ENCODE data around the gene TANC1.

Gene TANC1

DNA sequence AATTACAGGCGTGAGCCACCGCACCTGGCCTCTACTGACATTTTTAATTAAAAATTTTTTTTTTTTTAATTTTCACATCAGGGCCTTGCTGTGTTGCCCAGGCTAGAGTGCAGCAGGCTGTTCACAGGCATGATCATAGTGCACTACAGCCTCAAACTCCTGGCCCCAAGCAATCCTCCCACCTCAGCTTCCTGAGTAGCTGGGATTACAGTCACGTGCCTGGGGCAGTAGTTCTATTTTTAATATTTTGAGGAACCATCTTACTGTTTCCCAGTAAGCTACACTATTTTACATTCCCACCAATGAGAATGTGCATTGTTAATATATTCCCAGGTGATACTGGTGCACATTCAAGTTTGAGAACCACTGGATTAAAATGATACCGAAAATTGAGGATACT, 225.4 kb downstream of the TANC1 start:
- Histone ChIP-seq H3K27ac (ENCODE audit: low read depth, low read length) (no peak overlapping the region), H3K4me1 (ENCODE audit: control insufficient read depth in 1 of 2, insufficient read depth in 2 of 2, low read length in 2 of 2) (no peaks in the 10 kb centered on the region), H3K36me3 (ENCODE audit: control insufficient read depth in 1 of 2, insufficient read depth in 2 of 2, low read length in 2 of 2) (peaks cover 42 to 60% of the 10 kb centered on the region in 2 donors), H3K27me3 (ENCODE audit: control insufficient read depth in 1 of 2, insufficient read depth in 2 of 2, low read length in 2 of 2) (no peaks in the 10 kb centered on the region), H3K9ac (ENCODE audit: low read depth in 1 of 2, low read length in 2 of 2) (no peak overlapping the region), H3K9me3 (ENCODE audit: control insufficient read depth in 1 of 2, low read length in 2 of 2) (no peaks in the 10 kb centered on the region), H3K4me3 (ENCODE audit: low read depth in 1 of 2, low read length in 2 of 2) (no peak overlapping the region)

DNA sequence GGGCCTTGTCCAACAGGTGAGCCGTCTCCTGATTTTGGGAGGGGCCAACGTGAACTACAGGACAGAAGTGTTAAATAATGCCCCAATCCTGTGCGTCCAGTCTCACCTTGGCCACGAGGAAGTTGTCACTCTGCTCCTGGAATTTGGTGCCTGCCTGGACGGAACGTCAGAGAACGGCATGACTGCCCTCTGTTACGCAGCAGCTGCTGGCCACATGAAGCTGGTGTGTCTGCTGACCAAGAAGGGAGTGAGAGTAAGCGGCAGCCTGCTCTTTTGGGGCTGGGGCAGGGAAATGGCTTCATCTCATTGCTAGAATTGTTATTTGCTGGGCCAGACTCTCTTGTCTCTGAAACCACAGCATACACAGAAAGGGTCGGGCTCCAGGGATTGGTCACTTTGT, 225.8 kb downstream of the TANC1 start:
- H3K9me3 ChIP-seq (ENCODE audit: control insufficient read depth in 1 of 2, low read length in 2 of 2): no peaks in the 10 kb centered on the region
- H3K27ac ChIP-seq (ENCODE audit: low read depth, low read length): no peak overlapping the region
- no peaks in the 10 kb centered on the region for H3K4me1 ChIP-seq (ENCODE audit: control insufficient read depth in 1 of 2, insufficient read depth in 2 of 2, low read length in 2 of 2)
- H3K27me3 ChIP-seq (ENCODE audit: control insufficient read depth in 1 of 2, insufficient read depth in 2 of 2, low read length in 2 of 2): no peaks in the 10 kb centered on the region
- H3K9ac ChIP-seq (ENCODE audit: low read depth in 1 of 2, low read length in 2 of 2): no peak overlapping the region
- no peak overlapping the region for H3K4me3 ChIP-seq (ENCODE audit: low read depth in 1 of 2, low read length in 2 of 2)
- peaks cover 42 to 59% of the 10 kb centered on the region in 2 donors for H3K36me3 ChIP-seq (ENCODE audit: control insufficient read depth in 1 of 2, insufficient read depth in 2 of 2, low read length in 2 of 2)

DNA sequence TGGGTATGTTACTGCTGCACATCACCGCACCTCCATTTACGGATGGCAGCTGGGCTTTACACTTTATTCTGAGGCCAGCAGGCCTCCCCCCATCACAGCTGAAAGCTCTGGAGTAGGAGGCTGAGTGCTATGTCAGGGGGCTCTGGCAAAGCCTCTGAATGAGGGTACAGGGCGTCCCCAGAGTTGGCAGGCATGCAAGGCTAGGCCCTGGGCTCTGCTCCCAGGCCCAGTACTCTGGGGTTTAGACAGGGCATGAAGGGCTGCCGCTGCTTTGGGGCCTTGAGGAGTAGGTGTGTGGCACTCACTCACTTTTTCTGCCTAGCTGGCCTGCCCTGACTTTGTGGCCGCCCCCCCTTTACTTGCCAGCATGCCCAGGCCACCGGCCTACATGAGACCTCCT, 227.3 kb downstream of the TANC1 start:
- Histone ChIP-seq H3K36me3 (ENCODE audit: control insufficient read depth in 1 of 2, insufficient read depth in 2 of 2, low read length in 2 of 2) (peaks cover 49 to 60% of the 10 kb centered on the region in 2 donors), H3K9me3 (ENCODE audit: control insufficient read depth in 1 of 2, low read length in 2 of 2) (no peaks in the 10 kb centered on the region), H3K4me1 (ENCODE audit: control insufficient read depth in 1 of 2, insufficient read depth in 2 of 2, low read length in 2 of 2) (no peaks in the 10 kb centered on the region), H3K9ac (ENCODE audit: low read depth in 1 of 2, low read length in 2 of 2) (no peak overlapping the region), H3K27me3 (ENCODE audit: control insufficient read depth in 1 of 2, insufficient read depth in 2 of 2, low read length in 2 of 2) (no peaks in the 10 kb centered on the region), H3K27ac (ENCODE audit: low read depth, low read length) (no peak overlapping the region), H3K4me3 (ENCODE audit: low read depth in 1 of 2, low read length in 2 of 2) (no peak overlapping the region)

DNA sequence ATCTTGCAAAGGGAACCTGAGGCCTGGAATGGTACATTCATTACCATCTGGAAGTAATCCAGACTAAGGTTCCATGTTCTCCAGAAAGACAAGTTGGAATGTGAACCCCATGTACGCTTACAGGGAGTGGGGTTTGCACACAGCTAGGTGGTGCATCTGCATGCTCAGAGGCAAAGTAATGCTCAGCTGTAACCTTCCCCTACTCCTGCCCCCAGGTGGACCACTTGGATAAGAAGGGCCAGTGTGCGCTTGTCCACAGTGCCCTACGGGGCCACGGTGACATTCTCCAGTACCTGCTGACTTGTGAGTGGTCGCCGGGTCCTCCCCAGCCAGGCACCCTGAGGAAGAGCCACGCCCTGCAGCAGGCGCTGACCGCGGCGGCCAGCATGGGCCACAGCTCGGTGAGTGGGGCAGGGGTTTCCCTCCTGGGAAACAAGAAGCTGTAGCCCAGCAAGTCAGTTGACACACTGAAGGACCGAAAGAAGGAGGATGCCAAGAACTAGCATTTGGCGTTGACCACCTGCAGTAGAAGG, 228.0 kb downstream of the TANC1 start:
- Histone ChIP-seq H3K27me3 (ENCODE audit: control insufficient read depth in 1 of 2, insufficient read depth in 2 of 2, low read length in 2 of 2) (no peaks in the 10 kb centered on the region), H3K27ac (ENCODE audit: low read depth, low read length) (no peak overlapping the region), H3K4me3 (ENCODE audit: low read depth in 1 of 2, low read length in 2 of 2) (no peak overlapping the region), H3K9ac (ENCODE audit: low read depth in 1 of 2, low read length in 2 of 2) (no peak overlapping the region), H3K4me1 (ENCODE audit: control insufficient read depth in 1 of 2, insufficient read depth in 2 of 2, low read length in 2 of 2) (peaks cover 0 to 5% of the 10 kb centered on the region in 2 donors), H3K36me3 (ENCODE audit: control insufficient read depth in 1 of 2, insufficient read depth in 2 of 2, low read length in 2 of 2) (peaks cover 47 to 63% of the 10 kb centered on the region in 2 donors), H3K9me3 (ENCODE audit: control insufficient read depth in 1 of 2, low read length in 2 of 2) (no peaks in the 10 kb centered on the region)

DNA sequence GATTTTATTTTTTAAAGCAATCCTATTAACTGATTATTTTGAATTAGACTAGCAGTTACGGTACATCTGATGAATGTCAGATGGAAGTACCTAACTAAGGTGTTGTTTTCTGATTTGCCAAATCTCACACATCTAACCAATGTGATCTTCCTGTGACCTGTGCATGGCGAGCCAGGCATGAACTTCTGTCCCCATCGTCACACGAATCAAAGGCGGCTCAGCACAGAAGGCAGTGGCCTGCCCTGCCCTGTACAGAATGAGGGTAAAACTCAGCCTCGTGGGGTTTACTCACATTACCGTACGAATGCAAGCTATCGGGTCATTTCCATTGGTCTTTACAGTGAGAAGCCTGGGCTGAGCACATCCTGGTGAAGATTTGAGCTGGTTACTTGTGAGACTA, 230.8 kb downstream of the TANC1 start:
- peaks cover 39 to 62% of the 10 kb centered on the region in 2 donors for H3K36me3 ChIP-seq (ENCODE audit: control insufficient read depth in 1 of 2, insufficient read depth in 2 of 2, low read length in 2 of 2)
- no peak overlapping the region for H3K9ac ChIP-seq (ENCODE audit: low read depth in 1 of 2, low read length in 2 of 2)
- H3K9me3 ChIP-seq (ENCODE audit: control insufficient read depth in 1 of 2, low read length in 2 of 2): no peaks in the 10 kb centered on the region
- no peaks in the 10 kb centered on the region for H3K27me3 ChIP-seq (ENCODE audit: control insufficient read depth in 1 of 2, insufficient read depth in 2 of 2, low read length in 2 of 2)
- H3K4me3 ChIP-seq (ENCODE audit: low read depth in 1 of 2, low read length in 2 of 2): no peak overlapping the region
- peaks cover 0 to 5% of the 10 kb centered on the region in 2 donors for H3K4me1 ChIP-seq (ENCODE audit: control insufficient read depth in 1 of 2, insufficient read depth in 2 of 2, low read length in 2 of 2)
- H3K27ac ChIP-seq (ENCODE audit: low read depth, low read length): no peak overlapping the region

DNA sequence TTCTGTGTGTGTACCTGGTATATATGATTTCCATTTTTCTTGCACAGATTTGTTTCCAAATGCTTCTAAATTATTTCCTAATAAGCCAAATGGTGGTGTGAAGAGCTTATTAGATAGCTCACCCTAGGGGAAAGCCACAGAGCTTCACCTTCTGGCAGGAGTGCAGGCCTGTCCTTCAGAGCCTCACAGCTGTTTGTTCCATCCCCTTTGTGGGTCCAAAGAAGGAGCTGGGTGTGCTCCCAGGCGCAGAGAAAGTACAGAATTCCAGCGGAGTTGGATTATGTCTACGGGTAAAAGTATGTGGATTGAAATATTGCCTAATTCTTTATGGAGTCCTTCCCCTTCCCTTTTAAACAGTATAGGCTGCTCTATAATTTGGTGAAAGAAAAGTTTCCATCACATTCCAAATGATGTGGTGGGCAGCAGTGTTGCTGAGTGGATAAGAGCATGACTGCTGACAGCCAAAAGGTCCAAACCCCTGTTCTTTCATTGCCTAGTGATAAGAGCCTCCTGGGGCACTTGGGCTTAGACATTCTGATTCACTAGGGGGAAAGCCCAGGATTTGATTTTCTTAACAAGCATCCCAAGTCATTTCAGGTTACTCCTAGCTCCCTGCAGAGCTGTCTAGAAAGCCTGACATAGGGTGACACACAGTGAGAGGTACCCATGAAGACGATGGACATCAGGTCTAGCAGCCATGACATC, 231.5 kb downstream of the TANC1 start:
- H3K36me3 ChIP-seq (ENCODE audit: control insufficient read depth in 1 of 2, insufficient read depth in 2 of 2, low read length in 2 of 2): peaks cover 37 to 56% of the 10 kb centered on the region in 2 donors
- no peaks in the 10 kb centered on the region for H3K9me3 ChIP-seq (ENCODE audit: control insufficient read depth in 1 of 2, low read length in 2 of 2)
- H3K4me3 ChIP-seq (ENCODE audit: low read depth in 1 of 2, low read length in 2 of 2): no peak overlapping the region
- H3K27ac ChIP-seq (ENCODE audit: low read depth, low read length): no peak overlapping the region
- no peaks in the 10 kb centered on the region for H3K27me3 ChIP-seq (ENCODE audit: control insufficient read depth in 1 of 2, insufficient read depth in 2 of 2, low read length in 2 of 2)
- H3K4me1 ChIP-seq (ENCODE audit: control insufficient read depth in 1 of 2, insufficient read depth in 2 of 2, low read length in 2 of 2): peaks cover 0 to 5% of the 10 kb centered on the region in 2 donors
- no peak overlapping the region for H3K9ac ChIP-seq (ENCODE audit: low read depth in 1 of 2, low read length in 2 of 2)

DNA sequence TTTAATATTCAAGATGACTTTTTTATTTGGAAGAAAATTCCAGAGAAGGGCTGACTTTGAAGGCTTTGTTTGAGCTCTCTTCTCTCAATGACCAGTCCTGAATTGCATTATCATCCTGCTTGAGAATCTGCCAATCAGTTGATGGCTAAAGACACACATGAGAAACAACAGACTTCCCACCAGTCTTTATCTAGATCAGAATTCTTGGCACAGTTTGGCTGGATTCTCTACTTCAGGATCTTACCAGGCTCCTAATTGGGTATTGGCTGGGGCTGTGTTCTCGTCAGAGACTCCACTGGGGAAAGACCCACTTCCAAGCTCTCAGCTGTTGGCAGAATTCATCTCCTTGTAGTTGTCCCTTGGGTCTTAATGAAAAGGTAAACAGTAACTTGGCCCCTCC, 232.1 kb downstream of the TANC1 start:
- Histone ChIP-seq H3K9ac (ENCODE audit: low read depth in 1 of 2, low read length in 2 of 2) (no peak overlapping the region), H3K36me3 (ENCODE audit: control insufficient read depth in 1 of 2, insufficient read depth in 2 of 2, low read length in 2 of 2) (peaks cover 37 to 59% of the 10 kb centered on the region in 2 donors), H3K4me1 (ENCODE audit: control insufficient read depth in 1 of 2, insufficient read depth in 2 of 2, low read length in 2 of 2) (peaks cover 0 to 5% of the 10 kb centered on the region in 2 donors), H3K4me3 (ENCODE audit: low read depth in 1 of 2, low read length in 2 of 2) (no peak overlapping the region), H3K27me3 (ENCODE audit: control insufficient read depth in 1 of 2, insufficient read depth in 2 of 2, low read length in 2 of 2) (no peaks in the 10 kb centered on the region), H3K27ac (ENCODE audit: low read depth, low read length) (no peak overlapping the region), H3K9me3 (ENCODE audit: control insufficient read depth in 1 of 2, low read length in 2 of 2) (no peaks in the 10 kb centered on the region)

DNA sequence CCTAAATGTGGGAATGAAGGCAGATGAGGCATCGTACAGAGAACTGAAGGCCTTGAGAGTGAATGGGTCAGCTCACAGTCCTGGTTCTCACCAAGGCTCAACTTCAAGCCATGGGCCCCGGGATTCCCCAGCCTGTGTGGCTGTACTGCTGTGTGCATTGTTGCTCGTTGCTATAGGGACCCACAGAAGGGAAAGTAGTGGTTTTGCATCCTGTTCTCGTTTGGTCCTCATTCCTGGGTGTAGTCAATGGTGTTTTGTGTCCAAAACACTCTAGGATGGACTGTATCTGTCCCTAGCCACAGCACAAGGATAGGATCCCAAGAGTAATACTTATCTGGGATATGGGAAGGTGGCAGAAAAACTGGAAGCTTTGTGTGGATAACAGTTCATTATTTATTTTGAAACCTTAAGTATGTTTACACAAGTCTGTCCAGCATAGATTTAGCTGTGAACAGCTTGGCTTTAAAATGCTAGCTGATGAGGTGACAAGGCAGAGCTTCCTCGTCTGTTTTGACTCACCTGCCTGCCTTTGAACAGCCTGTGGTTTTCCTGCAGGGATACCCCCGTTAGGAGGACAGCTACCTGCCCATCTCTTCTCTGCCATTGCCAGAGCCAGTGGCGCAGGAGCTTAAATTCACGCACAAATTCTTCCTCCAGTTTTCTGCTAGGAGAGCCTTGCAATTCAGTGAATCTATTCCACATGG, 233.1 kb downstream of the TANC1 start:
- H3K4me3 ChIP-seq (ENCODE audit: low read depth in 1 of 2, low read length in 2 of 2): no peak overlapping the region
- H3K9ac ChIP-seq (ENCODE audit: low read depth in 1 of 2, low read length in 2 of 2): no peak overlapping the region
- no peaks in the 10 kb centered on the region for H3K27me3 ChIP-seq (ENCODE audit: control insufficient read depth in 1 of 2, insufficient read depth in 2 of 2, low read length in 2 of 2)
- no peaks in the 10 kb centered on the region for H3K9me3 ChIP-seq (ENCODE audit: control insufficient read depth in 1 of 2, low read length in 2 of 2)
- H3K36me3 ChIP-seq (ENCODE audit: control insufficient read depth in 1 of 2, insufficient read depth in 2 of 2, low read length in 2 of 2): peaks cover 36 to 58% of the 10 kb centered on the region in 2 donors
- no peak overlapping the region for H3K27ac ChIP-seq (ENCODE audit: low read depth, low read length)
- H3K4me1 ChIP-seq (ENCODE audit: control insufficient read depth in 1 of 2, insufficient read depth in 2 of 2, low read length in 2 of 2): peaks cover 0 to 5% of the 10 kb centered on the region in 2 donors

DNA sequence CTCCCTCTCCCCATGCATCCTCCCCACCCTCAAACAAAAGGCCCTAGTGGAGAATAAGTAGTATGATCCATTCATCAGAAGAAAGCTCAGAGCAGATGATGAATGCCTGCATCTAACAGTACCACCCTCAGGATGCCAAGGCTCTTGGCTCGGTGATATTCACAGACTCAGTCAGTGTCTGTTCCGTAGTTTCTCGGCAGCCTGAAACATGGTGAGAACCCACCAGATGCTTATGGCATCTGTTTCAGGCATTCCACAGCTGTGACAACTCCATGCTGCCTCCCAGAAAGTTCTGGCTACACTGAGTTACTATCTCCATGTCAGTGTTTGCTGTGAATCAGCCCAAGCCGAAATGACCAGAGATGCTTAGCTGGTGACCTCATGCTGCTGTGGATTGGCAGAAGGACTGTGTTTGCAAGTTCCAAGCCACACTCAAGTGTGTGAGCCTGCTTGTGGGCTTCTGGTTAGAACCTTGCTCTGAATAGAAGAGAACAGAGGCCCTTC, 234.2 kb downstream of the TANC1 start:
- Histone ChIP-seq H3K9me3 (ENCODE audit: control insufficient read depth in 1 of 2, low read length in 2 of 2) (no peaks in the 10 kb centered on the region), H3K27me3 (ENCODE audit: control insufficient read depth in 1 of 2, insufficient read depth in 2 of 2, low read length in 2 of 2) (no peaks in the 10 kb centered on the region), H3K36me3 (ENCODE audit: control insufficient read depth in 1 of 2, insufficient read depth in 2 of 2, low read length in 2 of 2) (peaks cover 33 to 53% of the 10 kb centered on the region in 2 donors), H3K9ac (ENCODE audit: low read depth in 1 of 2, low read length in 2 of 2) (no peak overlapping the region), H3K4me3 (ENCODE audit: low read depth in 1 of 2, low read length in 2 of 2) (no peak overlapping the region), H3K27ac (ENCODE audit: low read depth, low read length) (no peak overlapping the region), H3K4me1 (ENCODE audit: control insufficient read depth in 1 of 2, insufficient read depth in 2 of 2, low read length in 2 of 2) (peaks cover 0 to 5% of the 10 kb centered on the region in 2 donors)

Measured in duodenal mucosa (tissue), 2 donors.